GDM1 (cell line): ENCODE data around the gene SKIC8.

Source experiments
- DNase-seq: peaks from one replicate; lab custom pipeline; 2025; lab: John Stamatoyannopoulos, UW

SKIC8 gene

GRCh38 chr15:78299101-78299930 lies at the start of gene SKIC8:
Gene SKIC8 (minus strand): TSS chr15:78299609. CDS start chr15:78295686, 3,923 bp downstream.
- peak; percentile 94 for DNase-seq

- no peak for DNase-seq
These were observed 48.5 kb upstream of the SKIC8 start for GRCh38 chr15:78347586-78348543.

GRCh38 chr15:78345396-78346125 lies 46.2 kb upstream of the SKIC8 start:
- DNase-seq, result no peak

DNA sequence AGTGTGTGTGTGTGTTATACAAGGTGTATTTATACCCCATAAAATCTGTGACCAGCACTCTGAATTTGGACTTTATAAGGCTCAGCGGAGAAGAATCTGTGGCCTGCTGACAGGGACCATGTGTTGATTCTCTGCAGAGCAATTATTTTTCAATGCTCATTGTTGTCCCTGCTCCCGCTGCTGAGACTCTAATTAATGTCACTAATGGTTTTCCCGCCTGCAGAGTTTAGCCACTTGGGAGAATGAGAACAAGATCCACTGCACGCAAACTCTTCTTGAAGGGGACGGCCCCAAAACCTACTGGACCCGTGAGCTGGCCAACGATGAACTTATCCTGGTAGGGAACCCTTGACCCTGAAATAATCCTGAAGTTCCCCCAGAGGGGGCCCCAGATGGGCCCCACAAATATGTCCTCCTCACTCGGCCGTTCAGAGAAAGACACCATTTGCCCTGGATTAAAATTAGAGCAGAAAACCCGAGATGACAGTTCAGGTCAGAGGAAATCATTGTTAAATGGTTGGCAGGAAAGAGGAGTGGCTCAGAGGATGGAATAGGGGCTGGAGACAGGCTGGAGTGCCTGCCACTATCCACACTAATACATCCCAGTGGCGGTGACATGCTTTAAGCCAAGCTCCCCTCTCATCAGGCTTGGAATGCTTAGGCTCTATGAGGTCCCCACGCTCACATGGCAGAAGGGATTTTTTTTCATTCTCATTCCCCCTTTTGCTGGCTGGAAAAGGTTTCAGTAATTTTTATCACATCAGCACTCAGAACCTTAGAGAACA lies 44.1 kb upstream of the SKIC8 start:
- DNase-seq, result no peak

DNA sequence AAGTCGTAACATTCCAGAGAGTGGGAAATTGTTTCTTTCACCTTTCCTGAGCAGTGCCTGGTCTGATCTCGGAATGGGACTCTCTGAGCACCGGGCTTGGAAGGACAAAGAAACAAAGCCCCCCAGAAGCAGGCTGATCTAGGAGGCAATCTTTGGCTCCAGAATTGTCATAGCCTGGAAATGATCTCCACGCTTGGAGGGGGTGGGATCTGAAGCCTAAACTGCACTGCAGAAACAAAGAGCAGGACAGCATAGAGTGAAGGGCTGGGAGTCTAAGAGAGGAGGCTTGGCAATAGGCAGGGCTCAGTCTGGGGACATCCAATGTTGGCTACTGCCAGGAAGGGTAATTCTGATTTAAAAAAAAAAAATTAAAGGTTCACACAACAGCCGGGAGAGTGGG lies 42.6 kb upstream of the SKIC8 start:
- DNase-seq, result no peak

DNA sequence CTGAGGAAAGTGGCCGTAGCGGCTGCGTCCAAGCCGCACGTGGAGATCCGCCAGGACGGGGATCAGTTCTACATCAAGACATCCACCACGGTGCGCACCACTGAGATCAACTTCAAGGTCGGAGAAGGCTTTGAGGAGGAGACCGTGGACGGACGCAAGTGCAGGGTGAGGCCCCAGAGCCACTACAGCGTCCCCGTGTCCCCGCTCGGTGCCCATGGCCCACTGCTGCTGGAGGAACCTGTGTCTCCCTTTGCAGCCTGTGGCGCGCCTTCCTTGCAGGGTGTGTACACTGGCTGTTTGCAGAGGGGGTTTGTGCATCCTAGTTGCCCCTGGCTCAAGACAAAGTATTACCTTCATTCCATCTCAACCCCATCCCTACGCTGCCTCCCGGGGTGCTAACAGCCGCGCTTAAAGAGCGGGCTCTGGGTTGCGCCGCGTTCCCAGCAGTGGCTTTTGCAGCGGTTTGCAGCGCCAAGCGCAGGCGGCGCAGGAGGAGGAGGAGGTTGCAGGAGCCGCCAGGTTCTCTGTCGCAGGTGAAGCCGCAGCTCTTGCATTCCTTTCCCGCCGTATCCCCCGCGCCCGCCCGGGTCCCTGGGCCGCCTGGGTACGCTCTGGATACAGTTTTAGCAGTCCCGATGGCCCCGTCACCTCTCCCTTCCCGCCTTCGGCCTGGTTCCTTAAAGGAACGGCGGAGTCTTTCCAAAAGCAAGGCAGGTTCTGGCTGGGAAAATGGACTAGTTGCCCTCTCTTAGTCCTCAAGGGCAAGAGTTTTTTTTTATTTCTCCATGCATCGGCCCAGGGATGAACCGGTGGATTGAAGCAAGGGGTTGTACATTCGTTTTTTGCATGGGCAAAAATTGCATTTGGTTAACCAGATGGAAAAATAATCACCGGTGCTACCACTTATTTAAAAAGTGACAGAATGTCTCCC lies 41.9 kb upstream of the SKIC8 start:
- DNase-seq, result no peak

- DNase-seq, result no peak
These were observed 41.0 kb upstream of the SKIC8 start, which contains the start of gene CRABP1 for GRCh38 chr15:78340231-78341056. Gene CRABP1 (plus strand): TSS chr15:78340353. CDS start chr15:78340429, 76 bp downstream.

GRCh38 chr15:78339559-78339958 lies 40.1 kb upstream of the SKIC8 start:
- DNase-seq, result no peak

DNA sequence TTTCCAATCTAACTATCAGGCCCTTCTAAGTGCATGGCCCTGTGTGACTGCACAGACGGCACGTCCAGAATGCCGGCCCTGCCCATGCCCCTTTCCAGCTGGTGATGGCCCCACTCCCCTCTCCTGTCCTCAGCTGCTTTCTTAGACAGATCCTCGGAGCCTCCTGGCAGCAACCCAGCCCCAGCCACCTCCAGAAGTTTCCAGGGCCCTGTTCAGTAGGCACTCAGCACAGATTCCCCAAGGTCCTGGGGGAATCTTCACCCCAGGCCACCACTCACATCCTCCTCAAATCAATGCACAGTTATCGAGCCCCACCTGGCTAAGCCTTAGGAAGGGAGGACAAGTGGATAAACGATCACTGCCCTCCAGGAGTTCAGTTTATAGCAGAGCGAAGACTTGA lies 39.4 kb upstream of the SKIC8 start:
- DNase-seq, result no peak

DNA sequence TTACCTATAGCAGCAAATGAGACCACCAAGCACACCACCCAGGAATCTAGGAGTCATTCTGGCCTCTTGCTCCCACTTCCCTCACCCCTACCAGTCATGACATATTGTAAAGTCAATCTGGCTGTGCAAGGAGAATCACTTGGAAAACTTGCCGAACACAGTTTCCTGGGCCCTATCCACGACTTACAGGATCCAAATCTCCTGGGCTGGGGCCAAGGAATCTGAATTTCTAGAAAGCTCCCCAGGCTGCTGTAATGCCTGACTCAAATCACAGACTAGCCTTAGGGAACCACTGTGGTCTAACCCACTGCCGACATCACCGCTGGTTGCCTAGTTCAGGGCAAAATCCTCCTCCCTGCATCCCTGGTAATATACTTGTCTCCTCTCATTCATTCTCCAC lies 36.6 kb upstream of the SKIC8 start:
- no peak for DNase-seq

- DNase-seq, result no peak
These were observed 35.4 kb upstream of the SKIC8 start for GRCh38 chr15:78334845-78335244.

GRCh38 chr15:78329625-78330024 lies 30.2 kb upstream of the SKIC8 start:
- no peak for DNase-seq

DNA sequence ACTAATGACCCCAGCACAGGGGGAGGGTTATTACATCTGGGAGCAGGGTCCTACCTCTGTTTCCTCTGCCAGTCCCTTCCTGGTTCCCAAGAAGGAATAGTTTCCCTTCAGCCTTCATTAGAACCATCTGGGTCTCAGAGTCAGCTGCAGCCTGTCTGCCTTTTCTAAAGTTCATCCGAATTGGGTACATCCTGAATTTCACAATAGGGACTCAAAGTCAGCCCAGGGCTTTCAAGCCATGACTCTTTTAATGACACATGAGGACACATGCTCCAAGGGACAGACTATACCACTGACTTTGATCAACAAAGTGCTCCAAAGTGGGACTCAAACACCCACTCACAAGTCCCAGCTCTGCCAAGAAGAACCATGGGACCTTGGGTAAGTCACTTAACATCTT lies 28.1 kb upstream of the SKIC8 start:
- DNase-seq, result no peak

DNA sequence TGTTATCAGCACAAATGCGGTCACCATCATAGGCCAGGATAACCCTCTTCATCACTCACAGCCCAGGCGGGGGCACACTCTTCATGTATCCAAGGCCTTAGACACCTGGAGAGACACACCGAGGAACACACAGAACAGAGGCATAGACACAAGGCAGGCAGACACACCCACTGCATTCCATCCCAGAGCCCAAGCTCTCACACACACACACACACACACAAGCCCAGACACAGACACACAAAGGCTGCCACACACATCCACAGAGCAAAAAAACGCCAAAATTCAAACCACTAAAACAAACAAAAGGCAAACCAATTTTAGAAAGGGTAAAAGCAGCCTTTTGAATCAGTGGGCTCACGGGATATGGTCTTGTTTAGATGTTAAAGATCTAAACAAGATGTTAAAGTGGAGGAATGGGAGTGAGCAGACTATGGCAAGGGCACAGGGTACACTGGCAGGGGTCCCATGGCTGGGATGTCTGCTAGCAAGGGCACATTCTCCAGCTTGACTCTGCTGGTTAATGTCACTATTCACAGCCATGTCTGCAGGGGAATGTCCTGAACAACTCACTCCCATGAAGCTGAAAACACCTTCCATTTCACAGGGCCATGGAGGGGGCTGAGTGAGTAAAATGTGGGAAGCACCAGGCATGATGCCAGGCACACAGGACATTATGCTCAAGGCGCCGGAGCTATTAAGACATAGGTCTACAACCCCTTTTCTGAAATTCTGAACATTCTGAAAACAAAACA lies 25.9 kb upstream of the SKIC8 start:
- DNase-seq, result no peak

DNA sequence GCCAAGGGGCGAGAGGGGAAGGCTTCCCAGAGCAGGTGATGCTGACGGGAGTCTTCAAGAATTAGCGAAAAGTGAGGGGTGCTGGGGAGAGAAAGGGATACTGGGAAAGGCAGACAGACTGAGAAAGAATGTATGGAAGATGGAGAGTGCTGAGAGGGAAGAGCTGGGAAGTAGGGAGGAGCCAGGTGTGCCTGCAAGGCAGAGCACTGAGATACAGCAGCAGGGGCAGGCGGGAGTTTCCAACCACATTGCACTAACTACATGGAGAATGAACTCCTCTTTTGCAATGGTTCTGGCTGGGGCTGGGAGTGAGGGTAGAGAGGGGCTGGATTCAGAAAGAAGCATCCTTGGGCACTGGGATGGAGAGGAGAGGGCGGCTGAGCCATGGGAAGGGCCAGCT lies 24.7 kb upstream of the SKIC8 start:
- no peak for DNase-seq

- no peak for DNase-seq
These were observed 24.3 kb upstream of the SKIC8 start for GRCh38 chr15:78323693-78324092.

GRCh38 chr15:78322724-78323521 lies 23.5 kb upstream of the SKIC8 start:
- DNase-seq, result no peak

DNA sequence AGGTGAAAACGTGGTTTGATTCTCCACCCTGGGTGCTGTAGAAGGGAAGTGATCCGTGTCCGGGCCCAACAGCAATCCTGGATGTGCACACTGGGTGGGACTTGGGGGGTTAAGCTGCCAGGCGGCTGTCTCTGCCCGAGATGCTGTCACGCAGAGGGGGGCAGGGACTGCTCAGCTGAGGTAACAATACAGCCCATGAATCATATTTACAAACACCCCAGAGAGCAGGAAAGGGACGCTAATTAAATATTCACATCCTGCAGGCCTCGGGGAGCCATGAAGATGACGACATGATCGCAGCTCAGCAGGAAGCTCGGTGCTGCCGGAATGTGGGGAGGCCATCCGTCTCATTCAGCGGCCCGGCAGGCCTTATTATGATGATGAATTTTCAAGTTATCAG lies 22.8 kb upstream of the SKIC8 start:
- DNase-seq, result no peak
